ENCODE results near the gene HECTD4. TPM values are rescaled to one million over a fixed set of nuclear protein-coding genes. Genes with fewer than 3 reads are reported as not detected.
"Not testable (repeated sequence)": the region's sequence is repeated elsewhere in the genome, so short reads cannot be mapped to it uniquely, and the experiment has no call there.

HECTD4 gene

DNA sequence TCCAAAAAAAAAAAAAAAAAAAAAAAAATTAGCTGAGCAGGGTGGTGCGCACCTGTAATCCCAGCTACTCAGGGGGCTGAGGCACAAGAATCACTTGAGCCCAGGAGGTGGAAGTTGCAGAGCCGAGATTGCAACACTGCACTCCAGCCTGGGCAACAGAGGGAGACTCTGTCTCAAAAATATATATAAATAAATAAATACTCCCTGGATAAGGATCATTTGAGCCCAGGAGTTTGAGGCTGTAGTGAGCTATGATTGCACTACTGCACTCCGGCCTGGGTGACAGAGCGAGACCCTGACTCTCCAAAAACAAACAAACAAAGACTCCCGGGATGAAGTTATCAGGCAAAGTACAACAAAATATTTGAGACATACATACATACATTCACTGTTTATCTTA, 270.3 kb downstream of the HECTD4 start:
- Histone ChIP-seq H3K27me3 (ENCODE audit: control insufficient read depth in 3 of 3, insufficient read depth in 3 of 3, low read depth in 1 of 3, low read length in 3 of 3) (no peaks in the 10 kb centered on the region), H2BK15ac (ENCODE audit: low read length) (no peak overlapping the region), H3K4me1 (ENCODE audit: control insufficient read depth in 2 of 2, insufficient read depth in 1 of 2, low read depth in 1 of 2, low read length in 2 of 2) (peaks cover 4 to 7% of the 10 kb centered on the region in 2 donors), H3K9ac (ENCODE audit: low read depth, low read length, poor library complexity) (no peak overlapping the region), H3K27ac (replicated peaks; ENCODE audit: low read length) (no peak overlapping the region), H3K36me3 (replicated peaks in 1 of 2; ENCODE audit: control insufficient read depth in 2 of 2, insufficient read depth in 2 of 2, low read length in 2 of 2) (peaks cover 0 to under 1% of the 10 kb centered on the region in 2 donors), H2AFZ (ENCODE audit: low read length) (no peak overlapping the region), H3K23ac (ENCODE audit: low read depth, low read length, poor library complexity) (no peak overlapping the region), H3K14ac (ENCODE audit: low read length) (no peak overlapping the region), H2BK5ac (ENCODE audit: low read length) (no peak overlapping the region), H3K4me3 (ENCODE audit: low read length in 2 of 2) (no peak overlapping the region), H2BK120ac (ENCODE audit: low read depth, low read length) (no peak overlapping the region), H3K18ac (ENCODE audit: low read length) (no peak overlapping the region), H4K8ac (ENCODE audit: low read depth, low read length) (no peak overlapping the region), H2BK12ac (ENCODE audit: low read length) (no peak overlapping the region), H2AK5ac (ENCODE audit: low read depth, low read length) (no peak overlapping the region), H3K79me1 (ENCODE audit: low read depth, low read length) (peaks cover 1% of the 10 kb centered on the region), H4K91ac (ENCODE audit: low read depth, low read length, poor library complexity) (no peak overlapping the region), H3K9me3 (replicated peaks in 1 of 2; ENCODE audit: control insufficient read depth in 2 of 2, insufficient read depth in 1 of 2, low read depth in 1 of 2, low read length in 2 of 2) (no peaks in the 10 kb centered on the region), H3K4me2 (ENCODE audit: insufficient read depth, low read length, poor library complexity, severe bottlenecking) (no peak overlapping the region), H3K4ac (ENCODE audit: low read length) (no peak overlapping the region)
- WGBS, 2 donors (ENCODE audit: extremely low coverage in 2 of 2, insufficient read length in 2 of 2, insufficient replicate concordance in 1 of 2): no CpG with 5 or more reads among the region's 5 CpGs
- DNase-seq (ENCODE audit: low spot score): no peak

DNA sequence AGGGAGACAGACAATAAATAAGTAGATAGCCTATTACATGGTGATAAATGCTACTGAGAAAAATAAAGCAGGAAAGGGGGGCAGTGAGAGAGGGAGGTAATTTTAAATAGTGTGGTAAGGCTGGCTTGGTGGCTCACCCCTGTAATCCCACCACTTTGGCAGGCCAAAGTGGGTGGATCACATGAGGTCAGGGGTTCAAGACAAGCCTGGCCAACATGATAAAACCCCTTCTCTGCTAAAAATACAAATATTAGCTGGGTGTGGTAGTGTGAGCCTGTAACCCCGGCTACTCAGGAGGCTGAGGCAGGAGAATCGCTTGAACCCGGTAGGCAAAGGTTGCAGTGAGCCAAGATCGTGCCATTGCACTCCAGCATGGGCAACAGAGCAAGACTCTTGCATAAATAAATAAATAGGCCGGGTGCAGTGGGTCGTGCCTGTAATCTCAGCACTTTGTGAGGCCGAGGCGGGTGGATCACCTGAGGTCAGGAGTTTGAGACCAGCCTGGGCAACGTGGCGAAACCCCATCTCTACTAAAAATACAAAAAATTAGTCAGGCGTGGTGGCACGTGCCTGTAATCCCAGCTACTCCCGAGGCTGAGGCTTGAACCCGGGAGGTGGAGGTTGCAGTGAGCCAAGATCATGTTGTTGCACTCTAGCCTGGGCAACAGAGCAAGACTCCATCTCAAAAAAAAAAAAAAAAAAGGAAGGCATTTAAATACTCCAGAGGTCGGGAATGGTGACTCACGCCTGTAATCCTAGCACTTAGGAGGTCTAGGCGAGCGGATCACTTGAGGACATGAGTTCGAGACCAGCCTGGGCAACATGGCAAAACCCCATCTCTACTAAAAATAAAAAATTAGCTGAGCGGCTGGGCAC, 271.2 kb downstream of the HECTD4 start:
- not testable (repeated sequence) for H2BK12ac ChIP-seq (ENCODE audit: low read length); H3K4ac ChIP-seq (ENCODE audit: low read length); H2BK15ac ChIP-seq (ENCODE audit: low read length); H3K27me3 ChIP-seq (ENCODE audit: control insufficient read depth in 3 of 3, insufficient read depth in 3 of 3, low read depth in 1 of 3, low read length in 3 of 3); H3K4me3 ChIP-seq (ENCODE audit: low read length in 2 of 2); H3K4me1 ChIP-seq (ENCODE audit: control insufficient read depth in 2 of 2, insufficient read depth in 1 of 2, low read depth in 1 of 2, low read length in 2 of 2); H3K79me1 ChIP-seq (ENCODE audit: low read depth, low read length); H3K27ac ChIP-seq (replicated peaks; ENCODE audit: low read length); H3K36me3 ChIP-seq (replicated peaks in 1 of 2; ENCODE audit: control insufficient read depth in 2 of 2, insufficient read depth in 2 of 2, low read length in 2 of 2); H2BK120ac ChIP-seq (ENCODE audit: low read depth, low read length); H2BK5ac ChIP-seq (ENCODE audit: low read length); H4K8ac ChIP-seq (ENCODE audit: low read depth, low read length); H3K18ac ChIP-seq (ENCODE audit: low read length); H4K91ac ChIP-seq (ENCODE audit: low read depth, low read length, poor library complexity); H3K9me3 ChIP-seq (replicated peaks in 1 of 2; ENCODE audit: control insufficient read depth in 2 of 2, insufficient read depth in 1 of 2, low read depth in 1 of 2, low read length in 2 of 2); H3K14ac ChIP-seq (ENCODE audit: low read length); H3K4me2 ChIP-seq (ENCODE audit: insufficient read depth, low read length, poor library complexity, severe bottlenecking); H2AK5ac ChIP-seq (ENCODE audit: low read depth, low read length); H3K9ac ChIP-seq (ENCODE audit: low read depth, low read length, poor library complexity); H2AFZ ChIP-seq (ENCODE audit: low read length); H3K23ac ChIP-seq (ENCODE audit: low read depth, low read length, poor library complexity); DNase-seq (ENCODE audit: low spot score)
- no CpG with 5 or more reads among the region's 20 CpGs for WGBS, 2 donors (ENCODE audit: extremely low coverage in 2 of 2, insufficient read length in 2 of 2, insufficient replicate concordance in 1 of 2)

Small RNA genes within 50 kb of the gene (small RNA-seq; reads per million reads assigned to genes)
- gene RF00019 (ENCODE audit: insufficient read depth): not detected

Measured in neuronal stem cell (in vitro differentiated cells).